Kidney epithelial cell (primary cell): ENCODE results near the gene CHRNA4. TPM values are rescaled to one million over a fixed set of nuclear protein-coding genes. Genes with fewer than 3 reads are reported as not detected.

Experiments
- DNase-seq: peaks from one replicate; pipeline ENCODE4 v3.0.0-alpha.2; 2010; ENCODE audit warnings: low read depth
- H3K27me3 ChIP-seq: 2 replicates; pipeline ENCODE4 v1.6.0; 2011; ENCODE audit warnings: low read length; ENCODE audit not compliant: control insufficient read depth, insufficient read depth
- H3K36me3 ChIP-seq: 2 replicates; pipeline ENCODE4 v1.5.1; 2011; ENCODE audit warnings: low read length; ENCODE audit not compliant: control insufficient read depth, insufficient read depth
- H3K4me3 ChIP-seq: 2 replicates; pipeline ENCODE4 v1.5.1; 2011; ENCODE audit warnings: low read depth, mild to moderate bottlenecking, control low read depth, low read length
- total RNA-seq: library from RNA; depleted of rRNA; stranded (reverse); fragments of >200 nt; gene quantifications from 2 replicates; pipeline ENCODE4 v1.2.3, GENCODE V29; 2015
- TF ChIP-seq, protein P1 (sequence below): IDR thresholded peaks from 2 replicates; pipeline ENCODE4 v1.5.1; 2011; ENCODE audit warnings: mild to moderate bottlenecking, moderate library complexity, low read length, control low read depth, inconsistent platforms; ENCODE audit not compliant: insufficient read depth, poor library complexity, severe bottlenecking

The CHRNA4 gene
- total RNA-seq, 1 donor from 2014 or later: not detected

DNA sequence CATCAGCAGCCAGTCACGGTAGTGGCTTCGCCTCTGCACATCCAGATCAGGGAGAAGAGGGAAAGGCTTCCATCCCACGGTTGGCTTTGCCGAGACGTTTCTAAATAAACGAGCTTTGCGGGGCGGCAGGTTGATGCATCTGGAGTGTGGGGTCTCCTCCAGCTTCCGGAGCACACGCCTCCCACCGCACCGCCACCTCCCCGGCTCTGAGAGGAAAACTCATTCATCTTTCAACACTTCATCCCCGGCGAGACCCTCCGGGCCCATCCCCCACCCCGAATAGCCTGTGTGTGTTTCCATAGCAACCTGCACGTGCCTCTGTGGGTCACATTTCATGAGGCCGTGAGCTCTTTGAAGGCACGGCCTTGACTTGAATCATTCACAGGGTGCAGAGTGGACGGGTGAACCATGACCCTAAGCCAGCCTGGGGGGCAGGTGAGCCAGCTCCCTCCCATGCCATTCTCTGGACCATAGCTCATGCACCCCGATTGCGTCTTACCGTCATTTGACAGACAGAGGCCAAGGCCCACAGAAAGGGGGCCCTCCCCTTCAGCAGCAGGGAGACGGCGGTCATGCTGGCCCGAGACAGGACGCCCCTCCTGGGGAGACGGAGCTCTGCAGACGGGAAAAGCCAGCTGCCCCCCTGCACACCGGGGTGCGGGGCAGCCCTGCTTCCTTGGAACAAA lies 16.2 kb upstream of the CHRNA4 start:
- Histone ChIP-seq H3K36me3 (no peaks in the 10 kb centered on the region), H3K4me3 (no peak overlapping the region), H3K27me3 (peaks cover 43% of the 10 kb centered on the region)
- no peak for DNase-seq
- TF ChIP-seq, protein P1, sequence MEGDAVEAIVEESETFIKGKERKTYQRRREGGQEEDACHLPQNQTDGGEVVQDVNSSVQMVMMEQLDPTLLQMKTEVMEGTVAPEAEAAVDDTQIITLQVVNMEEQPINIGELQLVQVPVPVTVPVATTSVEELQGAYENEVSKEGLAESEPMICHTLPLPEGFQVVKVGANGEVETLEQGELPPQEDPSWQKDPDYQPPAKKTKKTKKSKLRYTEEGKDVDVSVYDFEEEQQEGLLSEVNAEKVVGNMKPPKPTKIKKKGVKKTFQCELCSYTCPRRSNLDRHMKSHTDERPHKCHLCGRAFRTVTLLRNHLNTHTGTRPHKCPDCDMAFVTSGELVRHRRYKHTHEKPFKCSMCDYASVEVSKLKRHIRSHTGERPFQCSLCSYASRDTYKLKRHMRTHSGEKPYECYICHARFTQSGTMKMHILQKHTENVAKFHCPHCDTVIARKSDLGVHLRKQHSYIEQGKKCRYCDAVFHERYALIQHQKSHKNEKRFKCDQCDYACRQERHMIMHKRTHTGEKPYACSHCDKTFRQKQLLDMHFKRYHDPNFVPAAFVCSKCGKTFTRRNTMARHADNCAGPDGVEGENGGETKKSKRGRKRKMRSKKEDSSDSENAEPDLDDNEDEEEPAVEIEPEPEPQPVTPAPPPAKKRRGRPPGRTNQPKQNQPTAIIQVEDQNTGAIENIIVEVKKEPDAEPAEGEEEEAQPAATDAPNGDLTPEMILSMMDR: no peak

DNA sequence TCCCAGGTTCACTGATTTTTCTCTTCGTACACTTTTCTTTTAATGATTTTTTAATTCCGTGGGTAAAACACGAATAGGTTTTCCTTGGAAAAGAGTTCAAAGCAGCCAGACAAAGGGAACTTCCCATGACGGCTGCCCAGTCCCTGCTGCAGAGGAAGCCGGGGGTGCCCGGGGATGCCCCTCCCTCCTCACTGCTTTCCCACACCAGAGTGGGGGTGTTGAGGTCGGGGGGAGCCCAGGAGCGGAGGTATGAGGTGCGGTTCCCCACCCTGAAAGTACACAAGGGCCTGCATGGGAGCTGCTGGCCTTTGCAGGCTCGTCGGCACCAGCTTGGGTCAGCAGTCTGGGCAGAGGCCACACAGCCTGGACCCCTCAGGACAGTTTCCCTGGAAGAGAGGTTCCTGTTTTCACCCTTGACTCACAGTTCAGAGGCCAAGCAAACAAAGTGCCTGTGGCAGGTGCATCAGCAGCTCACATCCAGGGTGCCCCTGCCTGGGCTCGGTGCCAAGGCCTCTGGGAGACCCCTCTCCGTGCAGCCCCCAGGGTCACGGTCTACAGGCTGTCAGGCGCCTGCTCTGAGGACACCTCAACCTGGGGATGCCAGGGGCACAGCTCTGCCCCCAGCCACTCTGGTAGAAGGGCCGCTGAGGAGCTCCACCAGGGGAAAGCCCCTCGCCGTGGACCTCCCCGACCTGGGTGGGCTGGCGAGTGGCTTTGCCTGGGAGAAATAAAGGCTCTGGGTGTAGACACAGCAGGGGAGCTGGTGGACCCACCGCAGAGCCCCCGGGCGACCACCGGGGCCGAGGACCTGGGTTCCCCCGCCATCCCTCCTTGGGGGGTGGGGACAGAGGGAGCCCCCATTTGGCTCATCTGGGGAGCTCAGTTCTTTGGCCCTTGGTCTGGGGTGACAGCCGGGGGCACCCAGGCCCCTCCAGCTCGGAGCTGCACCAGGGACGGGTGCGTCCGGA lies 15.4 kb upstream of the CHRNA4 start:
- H3K4me3 ChIP-seq: no peak overlapping the region
- DNase-seq: no peak
- H3K27me3 ChIP-seq: peaks cover 42% of the 10 kb centered on the region
- H3K36me3 ChIP-seq: no peaks in the 10 kb centered on the region
- TF ChIP-seq, protein P1: no peak

DNA sequence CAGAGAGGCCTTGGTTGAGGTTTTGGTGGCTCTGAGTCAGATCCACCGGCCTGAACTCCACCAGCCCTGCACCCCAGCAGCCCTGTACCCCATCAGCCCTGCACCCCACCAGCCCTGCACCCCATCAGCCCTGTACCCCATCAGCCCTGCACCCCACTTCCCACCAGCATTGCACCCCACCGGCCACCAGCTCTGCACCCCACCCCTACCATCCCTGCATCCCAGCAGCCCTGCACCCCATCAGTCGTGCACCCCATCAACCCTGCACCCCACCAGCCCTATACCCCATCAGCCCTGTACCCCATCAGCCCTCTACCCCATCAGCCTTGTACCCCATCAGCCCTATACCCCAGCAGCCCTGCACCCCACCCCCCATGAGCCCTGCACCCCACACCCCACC lies 14.3 kb upstream of the CHRNA4 start:
- H3K27me3 ChIP-seq: peaks cover 40% of the 10 kb centered on the region

DNA sequence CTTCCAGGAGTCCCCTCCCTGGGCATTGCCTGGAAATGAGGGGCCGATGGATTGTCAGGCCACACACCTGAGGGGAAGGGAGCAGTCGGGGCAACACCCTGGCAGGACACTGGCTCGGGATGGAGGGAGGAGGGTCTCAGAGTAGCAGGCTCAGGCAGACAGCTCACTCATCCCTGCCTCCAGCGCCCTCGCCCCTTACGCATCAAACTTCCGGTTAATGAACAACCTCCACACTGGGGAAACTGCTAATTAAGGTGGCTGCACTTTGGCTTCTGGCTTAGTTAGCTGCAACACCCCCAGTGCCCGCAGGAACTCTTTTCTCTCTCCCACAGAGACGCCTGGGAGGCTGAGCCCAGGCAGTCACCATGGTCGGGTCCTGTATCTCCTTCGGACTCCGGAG lies 13.4 kb upstream of the CHRNA4 start:
- DNase-seq: no peak
- H3K36me3 ChIP-seq: no peaks in the 10 kb centered on the region
- no peak overlapping the region for H3K4me3 ChIP-seq
- peaks cover 44% of the 10 kb centered on the region for H3K27me3 ChIP-seq
- TF ChIP-seq, protein P1: no peak

More for the DNA sequence above, 14.3 kb upstream of the CHRNA4 start:
- DNase-seq: no peak
- Histone ChIP-seq H3K4me3 (no peak overlapping the region), H3K36me3 (no peaks in the 10 kb centered on the region)
- TF ChIP-seq, protein P1: no peak

DNA sequence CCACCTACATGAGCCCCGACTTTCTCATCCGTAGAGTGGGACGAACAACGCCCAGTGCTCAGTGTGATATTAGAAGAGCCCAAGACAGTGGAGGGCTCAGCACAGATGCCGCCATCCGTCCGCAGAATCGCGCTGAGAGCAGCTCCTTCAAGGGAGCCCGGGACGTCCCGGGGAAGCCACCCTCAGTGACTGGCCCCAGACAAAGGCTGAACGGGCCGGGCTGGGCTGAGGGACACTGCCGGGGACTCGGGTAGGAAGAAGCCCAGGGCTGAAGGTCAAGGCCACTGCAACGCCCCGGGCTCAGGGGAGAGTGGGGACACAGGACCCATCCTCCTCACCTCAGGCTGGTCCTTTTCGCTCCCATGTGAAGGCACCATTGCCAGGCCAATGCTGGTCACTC lies 12.8 kb upstream of the CHRNA4 start:
- H3K36me3 ChIP-seq: no peaks in the 10 kb centered on the region
- DNase-seq: no peak
- no peak overlapping the region for H3K4me3 ChIP-seq
- H3K27me3 ChIP-seq: peaks cover 44% of the 10 kb centered on the region
- TF ChIP-seq, protein P1: no peak
